Measurements from ENCODE around the gene APH1B. TPM values are rescaled to one million over a fixed set of nuclear protein-coding genes. Genes with fewer than 3 reads are reported as not detected.
"Not testable (repeated sequence)": the region's sequence is repeated elsewhere in the genome, so short reads cannot be mapped to it uniquely, and the experiment has no call there.

APH1B gene
- total and polyA plus RNA-seq, 7 donors, result 1.2 to 7.0 (median 3.8) TPM

DNA sequence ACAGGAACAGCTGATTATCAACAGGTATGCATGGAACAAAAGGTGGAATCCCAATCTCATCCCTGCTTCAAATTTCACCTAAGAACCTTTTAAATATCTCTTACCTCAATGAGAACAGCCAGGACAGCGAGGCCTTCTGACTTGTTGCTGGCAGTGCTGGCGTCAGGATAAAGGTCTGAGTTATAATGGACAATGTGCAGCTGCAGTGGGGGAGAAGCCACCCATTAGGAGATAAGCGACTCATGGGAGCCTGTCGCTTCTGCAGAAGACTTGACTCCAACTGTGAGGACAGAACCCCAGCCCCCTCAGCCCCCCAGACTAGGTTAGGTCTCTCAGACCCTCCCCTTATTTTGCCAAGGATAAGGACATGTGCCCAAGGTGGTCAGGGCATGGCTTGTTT is 64.5 kb downstream of the APH1B start:
- no peaks in the 10 kb centered on the region for H3K27me3 ChIP-seq (ENCODE audit: insufficient read depth in 3 of 3, low read length in 2 of 3)

GRCh38 chr15:63342996-63343562 is 65.7 kb downstream of the APH1B start:
- H3K4me1 ChIP-seq; H3K27me3 ChIP-seq (ENCODE audit: insufficient read depth in 3 of 3, low read length in 2 of 3); intact Hi-C loops (cut with DNase I); DNase-seq; H3K4me3 ChIP-seq; H3K9me3 ChIP-seq; H3K36me3 ChIP-seq (ENCODE audit: insufficient read depth in 1 of 2, low read depth in 1 of 2); ATAC-seq; H3K27ac ChIP-seq: not testable (repeated sequence)
- 89 to 92% (median 91%) methylated on average over 8 to 11 of the region's 11 CpGs for WGBS, 3 donors

More for the DNA sequence above, 64.5 kb downstream of the APH1B start:
- Histone ChIP-seq H3K4me1 (no peaks in the 10 kb centered on the region), H3K9me3 (no peaks in the 10 kb centered on the region), H3K4me3 (no peak overlapping the region), H3K27ac (no peak overlapping the region), H3K36me3 (ENCODE audit: insufficient read depth in 1 of 2, low read depth in 1 of 2) (no peaks in the 10 kb centered on the region)
- no peak for DNase-seq
- WGBS, 3 donors, result 82 to 91% (median 87%) methylated on average over 4 of the region's 4 CpGs
- intact Hi-C loops (cut with DNase I), result no loop called here
- no peak for ATAC-seq
- TF ChIP-seq CTCF (IDR thresholded peaks at IDR 0.05), result no peak

DNA sequence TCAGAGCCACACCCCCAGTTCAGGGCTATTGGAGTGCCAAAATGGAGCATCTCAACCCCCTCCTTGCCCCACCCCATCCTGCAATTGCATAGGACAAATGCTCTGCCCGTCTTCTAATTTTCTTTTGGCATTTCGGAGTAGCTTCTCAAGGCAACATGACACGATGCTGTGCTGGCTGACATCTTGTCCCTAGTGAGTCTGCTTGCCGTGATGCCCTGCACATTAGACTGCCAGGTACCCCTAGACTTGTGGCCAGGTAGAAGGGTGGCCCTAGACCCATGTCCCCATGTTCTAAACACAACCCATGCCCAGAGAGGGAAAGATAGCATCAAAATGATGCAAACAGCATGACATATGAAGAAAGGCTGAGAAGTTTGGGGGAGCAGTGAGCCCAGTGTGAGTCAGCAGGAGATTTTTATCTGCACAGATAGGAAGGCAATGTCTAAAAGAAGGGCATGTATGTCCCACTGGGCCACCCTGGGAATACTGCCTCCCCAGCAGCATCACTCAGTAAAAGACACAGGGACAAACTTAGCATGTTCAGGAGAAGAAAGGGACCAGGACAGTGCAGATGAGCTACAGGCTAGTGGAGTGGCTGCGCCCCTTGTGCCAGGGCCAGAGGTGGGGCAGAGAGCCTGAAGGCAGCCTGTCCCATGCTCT is 67.5 kb downstream of the APH1B start:
- Histone ChIP-seq H3K36me3 (ENCODE audit: insufficient read depth in 1 of 2, low read depth in 1 of 2) (no peaks in the 10 kb centered on the region), H3K27ac (no peak overlapping the region), H3K4me3 (no peak overlapping the region), H3K27me3 (ENCODE audit: insufficient read depth in 3 of 3, low read length in 2 of 3) (no peaks in the 10 kb centered on the region), H3K9me3 (no peaks in the 10 kb centered on the region), H3K4me1 (peaks cover 5% of the 10 kb centered on the region)
- WGBS, 3 donors, result 89 to 92% (median 89%) methylated on average over 5 of the region's 5 CpGs
- DNase-seq (no peak), ATAC-seq (no peak)
- intact Hi-C loops (cut with DNase I), result no loop called here
- no peak for TF ChIP-seq CTCF (IDR thresholded peaks at IDR 0.05)

GRCh38 chr15:63345391-63345752 is 68.0 kb downstream of the APH1B start:
- DNase-seq (no peak), ATAC-seq (no peak)
- Histone ChIP-seq H3K27ac (no peak overlapping the region), H3K36me3 (ENCODE audit: insufficient read depth in 1 of 2, low read depth in 1 of 2) (no peaks in the 10 kb centered on the region), H3K9me3 (no peaks in the 10 kb centered on the region), H3K27me3 (ENCODE audit: insufficient read depth in 3 of 3, low read length in 2 of 3) (no peaks in the 10 kb centered on the region), H3K4me3 (no peak overlapping the region), H3K4me1 (peaks cover 5% of the 10 kb centered on the region)
- WGBS, 3 donors, result 90 to 94% (median 90%) methylated on average over 14 of the region's 14 CpGs
- intact Hi-C loops (cut with DNase I), result no loop called here
- no peak for TF ChIP-seq CTCF (IDR thresholded peaks at IDR 0.05)

- intact Hi-C loops (cut with DNase I), result no loop called here
- Histone ChIP-seq H3K27me3 (ENCODE audit: insufficient read depth in 3 of 3, low read length in 2 of 3) (no peaks in the 10 kb centered on the region), H3K9me3 (no peaks in the 10 kb centered on the region), H3K4me1 (peaks cover 5% of the 10 kb centered on the region), H3K4me3 (no peak overlapping the region), H3K27ac (no peak overlapping the region), H3K36me3 (ENCODE audit: insufficient read depth in 1 of 2, low read depth in 1 of 2) (no peaks in the 10 kb centered on the region)
- no peak for ATAC-seq
- no peak for TF ChIP-seq CTCF (IDR thresholded peaks at IDR 0.05)
- 69 to 74% (median 71%) methylated on average over 6 of the region's 6 CpGs for WGBS, 3 donors
- no peak for DNase-seq
These were observed 69.9 kb downstream of the APH1B start for GRCh38 chr15:63347074-63347857.

All from psoas muscle (tissue), 8 donors.